ENCODE results near the gene SRF. TPM values are rescaled to one million over a fixed set of nuclear protein-coding genes. Genes with fewer than 3 reads are reported as not detected.

SRF gene
- total RNA-seq, 1 experiment from 2014 or later = 46.2 TPM

- Mint-ChIP-seq H3K27me3 (ENCODE audit: low read depth) (peaks cover 42% of the 10 kb centered on the region), H3K4me1 (peaks cover 4% of the 10 kb centered on the region; the same call in 1 of the 2 replicates), H3K4me3 (no peak overlapping the region), H3K36me3 (no peaks in the 10 kb centered on the region), H3K9me3 (no peaks in the 10 kb centered on the region), H3K27ac (no peak overlapping the region)
- no peak for TF ChIP-seq NFE2L1 (CRISPR knock-in tag; IDR thresholded peaks at IDR 0.05)
- TF ChIP-seq, protein P1, sequence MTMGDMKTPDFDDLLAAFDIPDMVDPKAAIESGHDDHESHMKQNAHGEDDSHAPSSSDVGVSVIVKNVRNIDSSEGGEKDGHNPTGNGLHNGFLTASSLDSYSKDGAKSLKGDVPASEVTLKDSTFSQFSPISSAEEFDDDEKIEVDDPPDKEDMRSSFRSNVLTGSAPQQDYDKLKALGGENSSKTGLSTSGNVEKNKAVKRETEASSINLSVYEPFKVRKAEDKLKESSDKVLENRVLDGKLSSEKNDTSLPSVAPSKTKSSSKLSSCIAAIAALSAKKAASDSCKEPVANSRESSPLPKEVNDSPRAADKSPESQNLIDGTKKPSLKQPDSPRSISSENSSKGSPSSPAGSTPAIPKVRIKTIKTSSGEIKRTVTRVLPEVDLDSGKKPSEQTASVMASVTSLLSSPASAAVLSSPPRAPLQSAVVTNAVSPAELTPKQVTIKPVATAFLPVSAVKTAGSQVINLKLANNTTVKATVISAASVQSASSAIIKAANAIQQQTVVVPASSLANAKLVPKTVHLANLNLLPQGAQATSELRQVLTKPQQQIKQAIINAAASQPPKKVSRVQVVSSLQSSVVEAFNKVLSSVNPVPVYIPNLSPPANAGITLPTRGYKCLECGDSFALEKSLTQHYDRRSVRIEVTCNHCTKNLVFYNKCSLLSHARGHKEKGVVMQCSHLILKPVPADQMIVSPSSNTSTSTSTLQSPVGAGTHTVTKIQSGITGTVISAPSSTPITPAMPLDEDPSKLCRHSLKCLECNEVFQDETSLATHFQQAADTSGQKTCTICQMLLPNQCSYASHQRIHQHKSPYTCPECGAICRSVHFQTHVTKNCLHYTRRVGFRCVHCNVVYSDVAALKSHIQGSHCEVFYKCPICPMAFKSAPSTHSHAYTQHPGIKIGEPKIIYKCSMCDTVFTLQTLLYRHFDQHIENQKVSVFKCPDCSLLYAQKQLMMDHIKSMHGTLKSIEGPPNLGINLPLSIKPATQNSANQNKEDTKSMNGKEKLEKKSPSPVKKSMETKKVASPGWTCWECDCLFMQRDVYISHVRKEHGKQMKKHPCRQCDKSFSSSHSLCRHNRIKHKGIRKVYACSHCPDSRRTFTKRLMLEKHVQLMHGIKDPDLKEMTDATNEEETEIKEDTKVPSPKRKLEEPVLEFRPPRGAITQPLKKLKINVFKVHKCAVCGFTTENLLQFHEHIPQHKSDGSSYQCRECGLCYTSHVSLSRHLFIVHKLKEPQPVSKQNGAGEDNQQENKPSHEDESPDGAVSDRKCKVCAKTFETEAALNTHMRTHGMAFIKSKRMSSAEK (CRISPR knock-in tag; IDR thresholded peaks at IDR 0.05; ENCODE audit: borderline replicate concordance) = no peak
- TF ChIP-seq MLX (CRISPR knock-in tag; IDR thresholded peaks at IDR 0.05) = no peak
- no peak for TF ChIP-seq ESRRA (CRISPR knock-in tag; IDR thresholded peaks at IDR 0.05; ENCODE audit: borderline replicate concordance)
- TF ChIP-seq TEAD4 (CRISPR knock-in tag; IDR thresholded peaks at IDR 0.05) = no peak
- no peak for TF ChIP-seq TP53 (CRISPR knock-in tag; IDR thresholded peaks at IDR 0.05)
- no peak for TF ChIP-seq ZNF423 (CRISPR knock-in tag; IDR thresholded peaks at IDR 0.05)
- TF ChIP-seq, protein P2, sequence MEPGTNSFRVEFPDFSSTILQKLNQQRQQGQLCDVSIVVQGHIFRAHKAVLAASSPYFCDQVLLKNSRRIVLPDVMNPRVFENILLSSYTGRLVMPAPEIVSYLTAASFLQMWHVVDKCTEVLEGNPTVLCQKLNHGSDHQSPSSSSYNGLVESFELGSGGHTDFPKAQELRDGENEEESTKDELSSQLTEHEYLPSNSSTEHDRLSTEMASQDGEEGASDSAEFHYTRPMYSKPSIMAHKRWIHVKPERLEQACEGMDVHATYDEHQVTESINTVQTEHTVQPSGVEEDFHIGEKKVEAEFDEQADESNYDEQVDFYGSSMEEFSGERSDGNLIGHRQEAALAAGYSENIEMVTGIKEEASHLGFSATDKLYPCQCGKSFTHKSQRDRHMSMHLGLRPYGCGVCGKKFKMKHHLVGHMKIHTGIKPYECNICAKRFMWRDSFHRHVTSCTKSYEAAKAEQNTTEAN (CRISPR knock-in tag; IDR thresholded peaks at IDR 0.05) = no peak
- TF ChIP-seq, protein P3, sequence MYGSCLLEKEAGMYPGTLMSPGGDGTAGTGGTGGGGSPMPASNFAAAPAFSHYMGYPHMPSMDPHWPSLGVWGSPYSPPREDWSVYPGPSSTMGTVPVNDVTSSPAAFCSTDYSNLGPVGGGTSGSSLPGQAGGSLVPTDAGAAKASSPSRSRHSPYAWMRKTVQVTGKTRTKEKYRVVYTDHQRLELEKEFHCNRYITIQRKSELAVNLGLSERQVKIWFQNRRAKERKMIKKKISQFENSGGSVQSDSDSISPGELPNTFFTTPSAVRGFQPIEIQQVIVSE (CRISPR knock-in tag; IDR thresholded peaks at IDR 0.05; ENCODE audit: borderline replicate concordance) = no peak
- no peak for TF ChIP-seq ARID4B (CRISPR knock-in tag; IDR thresholded peaks at IDR 0.05; ENCODE audit: borderline replicate concordance)
- TF ChIP-seq E2F5 (CRISPR knock-in tag; IDR thresholded peaks at IDR 0.05) = no peak
- ATAC-seq (no peak), DNase-seq (ENCODE audit: low spot score) (no peak)
- CTCF ChIA-PET = interaction anchor here (0.5 kb wide), 1 partner anchor 264 kb away, joined by 5 read pairs; no protein-coding TSS in a partner anchor
- POLR2A ChIA-PET = no interaction called here
Observed at GRCh38 chr6:43231053-43231452, 60.0 kb downstream of the SRF start.

Other genes with a start within 250 kb of the SRF start
- gene CNPY3, start 241.8 kb upstream of the SRF start, total RNA-seq (2021) = 67.0 to 88.7 TPM (median 86.5 TPM) in 3 replicates
- gene GNMT, start 210.5 kb upstream of the SRF start, total RNA-seq (2021) = 1.6 to 2.7 TPM (median 2.0 TPM) in 3 replicates
- 8.2 to 12.6 TPM (median 11.7 TPM) in 3 replicates for gene PEX6, start 192.1 kb upstream of the SRF start, total RNA-seq (2021)
- 47.5 to 52.7 TPM (median 49.0 TPM) in 3 replicates for gene PPP2R5D, start 186.7 kb upstream of the SRF start, total RNA-seq (2021)
- 85.0 to 91.2 TPM (median 86.5 TPM) in 3 replicates for gene MEA1, start 157.3 kb upstream of the SRF start, total RNA-seq (2021)
- 157 to 172 TPM (median 169 TPM) in 3 replicates for gene KLHDC3, start 157.0 kb upstream of the SRF start, total RNA-seq (2021)
- gene RRP36, start 149.6 kb upstream of the SRF start, total RNA-seq (2021) = 65.6 to 81.0 TPM (median 67.9 TPM) in 3 replicates
- 20.8 to 27.9 TPM (median 27.0 TPM) in 3 replicates for gene CUL7, start 117.4 kb upstream of the SRF start, total RNA-seq (2021)
- gene MRPL2, start 111.8 kb upstream of the SRF start, total RNA-seq (2021) = 107 to 131 TPM (median 112 TPM) in 3 replicates
- gene KLC4, start 111.6 kb upstream of the SRF start, total RNA-seq (2021) = 31.2 to 36.4 TPM (median 35.7 TPM) in 3 replicates
- gene PTK7, start 95.0 kb upstream of the SRF start, total RNA-seq (2021) = 151 to 165 TPM (median 160 TPM) in 3 replicates
- 15.2 to 20.5 TPM (median 19.2 TPM) in 3 replicates for gene CUL9, start 10.9 kb downstream of the SRF start, total RNA-seq (2021)
- gene DNPH1, start 58.2 kb downstream of the SRF start, total RNA-seq (2021) = 48.4 to 56.4 TPM (median 55.4 TPM) in 3 replicates
- 0.66 to 0.78 TPM (median 0.68 TPM) in 3 replicates for gene TTBK1, start 72.2 kb downstream of the SRF start, total RNA-seq (2021)
- not detected in 3 replicates for gene SLC22A7, start 127.0 kb downstream of the SRF start, total RNA-seq (2021)
- 44.7 to 48.9 TPM (median 45.6 TPM) in 3 replicates for gene CRIP3, start 137.6 kb downstream of the SRF start, total RNA-seq (2021)
- gene ZNF318, start 198.4 kb downstream of the SRF start, total RNA-seq (2021) = 19.0 to 24.3 TPM (median 19.7 TPM) in 3 replicates

All from WTC11 (cell line).